ENCODE data around the gene HPSE2. TPM values are rescaled to one million over a fixed set of nuclear protein-coding genes. Genes with fewer than 3 reads are reported as not detected.

HPSE2 gene
- total RNA-seq, 1 donor from 2014 or later: not detected

GRCh38 chr10:98924526-98924925, 311.1 kb downstream of the HPSE2 start:
- no peak for TF ChIP-seq CTCF (IDR thresholded peaks at IDR 0.05; ENCODE audit: insufficient read depth, low read length, poor library complexity, severe bottlenecking)
- Histone ChIP-seq H3K4me3 (ENCODE audit: low read depth, low read length) (no peak overlapping the region), H3K36me3 (ENCODE audit: control insufficient read depth, insufficient read depth, low read length) (no peaks in the 10 kb centered on the region), H3K27me3 (ENCODE audit: control insufficient read depth, insufficient read depth, low read length) (no peaks in the 10 kb centered on the region)
- DNase-seq (ENCODE audit: low read depth): no peak

GRCh38 chr10:98921316-98921715, 314.3 kb downstream of the HPSE2 start:
- H3K27me3 ChIP-seq (ENCODE audit: control insufficient read depth, insufficient read depth, low read length): no peaks in the 10 kb centered on the region
- TF ChIP-seq CTCF (IDR thresholded peaks at IDR 0.05; ENCODE audit: insufficient read depth, low read length, poor library complexity, severe bottlenecking): no peak
- H3K36me3 ChIP-seq (ENCODE audit: control insufficient read depth, insufficient read depth, low read length): no peaks in the 10 kb centered on the region
- H3K4me3 ChIP-seq (ENCODE audit: low read depth, low read length): no peak overlapping the region
- DNase-seq (ENCODE audit: low read depth): no peak

GRCh38 chr10:98920807-98921206, 314.8 kb downstream of the HPSE2 start:
- TF ChIP-seq CTCF (IDR thresholded peaks at IDR 0.05; ENCODE audit: insufficient read depth, low read length, poor library complexity, severe bottlenecking): no peak
- Histone ChIP-seq H3K4me3 (ENCODE audit: low read depth, low read length) (no peak overlapping the region), H3K27me3 (ENCODE audit: control insufficient read depth, insufficient read depth, low read length) (no peaks in the 10 kb centered on the region), H3K36me3 (ENCODE audit: control insufficient read depth, insufficient read depth, low read length) (no peaks in the 10 kb centered on the region)
- no peak for DNase-seq (ENCODE audit: low read depth)

GRCh38 chr10:98920360-98920759, 315.3 kb downstream of the HPSE2 start:
- no peaks in the 10 kb centered on the region for H3K27me3 ChIP-seq (ENCODE audit: control insufficient read depth, insufficient read depth, low read length)
- no peaks in the 10 kb centered on the region for H3K36me3 ChIP-seq (ENCODE audit: control insufficient read depth, insufficient read depth, low read length)
- DNase-seq (ENCODE audit: low read depth): no peak
- H3K4me3 ChIP-seq (ENCODE audit: low read depth, low read length): no peak overlapping the region
- TF ChIP-seq CTCF (IDR thresholded peaks at IDR 0.05; ENCODE audit: insufficient read depth, low read length, poor library complexity, severe bottlenecking): no peak

- Histone ChIP-seq H3K36me3 (ENCODE audit: control insufficient read depth, insufficient read depth, low read length) (no peaks in the 10 kb centered on the region), H3K27me3 (ENCODE audit: control insufficient read depth, insufficient read depth, low read length) (no peaks in the 10 kb centered on the region), H3K4me3 (ENCODE audit: low read depth, low read length) (no peak overlapping the region)
- no peak for DNase-seq (ENCODE audit: low read depth)
- TF ChIP-seq CTCF (IDR thresholded peaks at IDR 0.05; ENCODE audit: insufficient read depth, low read length, poor library complexity, severe bottlenecking): no peak
Measured at GRCh38 chr10:98919899-98920298, 315.8 kb downstream of the HPSE2 start.

GRCh38 chr10:98917828-98918227, 317.8 kb downstream of the HPSE2 start:
- no peaks in the 10 kb centered on the region for H3K27me3 ChIP-seq (ENCODE audit: control insufficient read depth, insufficient read depth, low read length)
- no peak for DNase-seq (ENCODE audit: low read depth)
- H3K4me3 ChIP-seq (ENCODE audit: low read depth, low read length): no peak overlapping the region
- no peaks in the 10 kb centered on the region for H3K36me3 ChIP-seq (ENCODE audit: control insufficient read depth, insufficient read depth, low read length)
- no peak for TF ChIP-seq CTCF (IDR thresholded peaks at IDR 0.05; ENCODE audit: insufficient read depth, low read length, poor library complexity, severe bottlenecking)
